ENCODE data around the gene RGS5.

DNA sequence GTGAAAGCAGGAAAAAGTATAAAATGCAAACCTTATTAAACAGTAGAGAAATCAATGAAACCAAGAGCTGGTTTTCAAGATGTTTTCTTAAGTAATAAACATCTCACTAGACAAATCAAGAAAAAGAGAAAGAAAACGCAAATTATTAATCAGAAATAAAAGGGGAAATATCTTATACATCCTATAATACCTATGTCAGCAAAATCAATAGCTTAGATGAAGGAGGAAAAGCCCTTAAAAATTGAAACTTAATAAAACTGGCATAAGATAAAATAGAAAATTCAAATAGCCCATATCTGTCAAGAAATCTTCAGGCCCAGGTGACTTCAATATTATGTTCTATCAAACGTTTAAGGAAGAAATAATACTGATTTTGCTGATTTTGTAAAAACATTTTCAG, 74.4 kb downstream of the RGS5 start:
- TF ChIP-seq, protein P1, sequence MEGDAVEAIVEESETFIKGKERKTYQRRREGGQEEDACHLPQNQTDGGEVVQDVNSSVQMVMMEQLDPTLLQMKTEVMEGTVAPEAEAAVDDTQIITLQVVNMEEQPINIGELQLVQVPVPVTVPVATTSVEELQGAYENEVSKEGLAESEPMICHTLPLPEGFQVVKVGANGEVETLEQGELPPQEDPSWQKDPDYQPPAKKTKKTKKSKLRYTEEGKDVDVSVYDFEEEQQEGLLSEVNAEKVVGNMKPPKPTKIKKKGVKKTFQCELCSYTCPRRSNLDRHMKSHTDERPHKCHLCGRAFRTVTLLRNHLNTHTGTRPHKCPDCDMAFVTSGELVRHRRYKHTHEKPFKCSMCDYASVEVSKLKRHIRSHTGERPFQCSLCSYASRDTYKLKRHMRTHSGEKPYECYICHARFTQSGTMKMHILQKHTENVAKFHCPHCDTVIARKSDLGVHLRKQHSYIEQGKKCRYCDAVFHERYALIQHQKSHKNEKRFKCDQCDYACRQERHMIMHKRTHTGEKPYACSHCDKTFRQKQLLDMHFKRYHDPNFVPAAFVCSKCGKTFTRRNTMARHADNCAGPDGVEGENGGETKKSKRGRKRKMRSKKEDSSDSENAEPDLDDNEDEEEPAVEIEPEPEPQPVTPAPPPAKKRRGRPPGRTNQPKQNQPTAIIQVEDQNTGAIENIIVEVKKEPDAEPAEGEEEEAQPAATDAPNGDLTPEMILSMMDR (IDR thresholded peaks at IDR 0.05) = no peak
- TF ChIP-seq EZH2 (IDR thresholded peaks at IDR 0.05; ENCODE audit: borderline replicate concordance, insufficient read depth, low read depth, low read length, poor library complexity, severe bottlenecking) = no peak

Measured in B cell (primary cell).